GM13976 (cell line): ENCODE data around the gene INF2.

Experiments
- DNase-seq: peaks from one replicate; pipeline ENCODE4 v3.0.0; 2012; ENCODE audit warnings: low spot score
- CTCF ChIP-seq: IDR thresholded peaks from 2 replicates; pipeline ENCODE4 v1.5.1; 2012; ENCODE audit warnings: borderline replicate concordance, mild to moderate bottlenecking; ENCODE audit not compliant: insufficient read depth; ENCODE audit errors: extremely low read depth, missing control alignments, control extremely low read depth
- in situ Hi-C: fragments of 300-500 bp; cut with MboI; formaldehyde crosslinking; loops from one replicate; pipeline ENCODE4 v1.12.0; 2022; ENCODE audit warnings: low sequenced_read_pairs, mixed read lengths, inconsistent platforms; ENCODE audit not compliant: unreplicated experiment

The INF2 gene

GRCh38 chr14:104757238-104757585, 67.8 kb downstream of the INF2 start:
- in situ Hi-C loops: no loop called here
- DNase-seq: no peak
- TF ChIP-seq CTCF: no peak

GRCh38 chr14:104757681-104758392, 68.4 kb downstream of the INF2 start:
- TF ChIP-seq CTCF: no peak
- in situ Hi-C loops: no loop called here
- DNase-seq: no peak

GRCh38 chr14:104758981-104759969, 69.9 kb downstream of the INF2 start:
- in situ Hi-C loops: no loop called here
- DNase-seq: no peak
- no peak for TF ChIP-seq CTCF

GRCh38 chr14:104765517-104765916, 76.1 kb downstream of the INF2 start:
- in situ Hi-C loops: no loop called here
- no peak for TF ChIP-seq CTCF
- no peak for DNase-seq

- in situ Hi-C loops: no loop called here
- no peak for TF ChIP-seq CTCF
- DNase-seq: no peak
These were observed 76.9 kb downstream of the INF2 start for GRCh38 chr14:104766256-104766862.

- DNase-seq: no peak
- no peak for TF ChIP-seq CTCF
- in situ Hi-C loops: no loop called here
These were observed 77.6 kb downstream of the INF2 start for GRCh38 chr14:104766863-104767633.
